GM21737 (cell line): Measurements from ENCODE around the gene ADGRF1.
"Not testable (repeated sequence)": the region's sequence is repeated elsewhere in the genome, so short reads cannot be mapped to it uniquely, and the experiment has no call there.

Source experiments
- ATAC-seq: cut with Tn5 transposase; IDR thresholded peaks from one replicate; pipeline ENCODE4 v1.9.1; 2021; ENCODE audit warnings: mild to moderate bottlenecking, moderate library complexity; ENCODE audit not compliant: unreplicated experiment

Gene ADGRF1

GRCh38 chr6:47023573-47023972 is 18.6 kb downstream of the ADGRF1 start:
- ATAC-seq = no peak

- ATAC-seq = no peak
These were observed 19.9 kb downstream of the ADGRF1 start for GRCh38 chr6:47022191-47022590.

- no peak for ATAC-seq
These were observed 22.2 kb downstream of the ADGRF1 start for GRCh38 chr6:47019941-47020340.

GRCh38 chr6:47016909-47017308 is 25.2 kb downstream of the ADGRF1 start:
- ATAC-seq = no peak

- no peak for ATAC-seq
These were observed 25.9 kb downstream of the ADGRF1 start for GRCh38 chr6:47016261-47016660.

GRCh38 chr6:47014401-47014800 is 27.7 kb downstream of the ADGRF1 start:
- no peak for ATAC-seq

- no peak for ATAC-seq
These were observed 32.5 kb downstream of the ADGRF1 start for GRCh38 chr6:47009583-47009982.

GRCh38 chr6:47008397-47008763 is 33.8 kb downstream of the ADGRF1 start:
- no peak for ATAC-seq

GRCh38 chr6:47007657-47008396 is 34.3 kb downstream of the ADGRF1 start:
- no peak for ATAC-seq

- ATAC-seq = no peak
These were observed 36.6 kb downstream of the ADGRF1 start for GRCh38 chr6:47005486-47005885.

- no peak for ATAC-seq
These were observed 37.7 kb downstream of the ADGRF1 start for GRCh38 chr6:47004463-47004862.

GRCh38 chr6:47000842-47001241 is 41.3 kb downstream of the ADGRF1 start:
- no peak for ATAC-seq

GRCh38 chr6:46998436-46999017 is 43.6 kb downstream of the ADGRF1 start:
- no peak for ATAC-seq

GRCh38 chr6:46997646-46998045 is 44.5 kb downstream of the ADGRF1 start:
- ATAC-seq = no peak

GRCh38 chr6:46996860-46997641 is 45.1 kb downstream of the ADGRF1 start:
- no peak for ATAC-seq

GRCh38 chr6:46994933-46995332 is 47.2 kb downstream of the ADGRF1 start:
- no peak for ATAC-seq

GRCh38 chr6:46993846-46994245 is 48.3 kb downstream of the ADGRF1 start:
- ATAC-seq = no peak

- not testable (repeated sequence) for ATAC-seq
These were observed 49.7 kb downstream of the ADGRF1 start for GRCh38 chr6:46992391-46992790.

- ATAC-seq = not testable (repeated sequence)
These were observed 51.2 kb downstream of the ADGRF1 start for GRCh38 chr6:46990818-46991510.

GRCh38 chr6:46990031-46990644 is 52.0 kb downstream of the ADGRF1 start:
- ATAC-seq = no peak

- no peak for ATAC-seq
These were observed 52.7 kb downstream of the ADGRF1 start for GRCh38 chr6:46989398-46989797.
